ENCODE data around the gene BICD1.

- TF ChIP-seq POLR2AphosphoS5 (IDR thresholded peaks at IDR 0.05; ENCODE audit: low read depth, low read length) (no peak), POLR2A (IDR thresholded peaks at IDR 0.05; ENCODE audit: low read depth, low read length) (no peak)
Measured at GRCh38 chr12:32084753-32085152, 21.9 kb upstream of the BICD1 start.

Data from GM12892 (cell line).